WTC11 (cell line): Measurements from ENCODE around the gene MRC2. TPM values are rescaled to one million over a fixed set of nuclear protein-coding genes. Genes with fewer than 3 reads are reported as not detected.
"Not testable (repeated sequence)": the region's sequence is repeated elsewhere in the genome, so short reads cannot be mapped to it uniquely, and the experiment has no call there.

Experiments used
- ATAC-seq: fragments of 200-7000 bp; cut with Tn5 transposase; 2 replicates; pipeline ENCODE4 v1.10.0; 2021; ENCODE audit warnings: mild to moderate bottlenecking, moderate library complexity
- CTCF ChIA-PET: fragments of 300-600 bp; sonication (Branson Sonifier 250); formaldehyde crosslinking; loops from one replicate; lab custom pipeline; 2021; ENCODE audit warnings: antibody characterized with exemption; lab: Charles Lee
- POLR2A ChIA-PET: fragments of 350-600 bp; sonication (Branson Sonifier 250); formaldehyde crosslinking; loops from one replicate; lab custom pipeline; 2021; ENCODE audit warnings: antibody characterized with exemption; lab: Charles Lee
- DNase-seq: peaks from one replicate; pipeline ENCODE4 v3.0.0; 2021; ENCODE audit warnings: low spot score
- H3K27ac Mint-ChIP-seq: 2 replicates; pipeline ENCODE4 v1.8.0; 2021; ENCODE audit warnings: mixed read lengths
- H3K27me3 Mint-ChIP-seq: 2 replicates; pipeline ENCODE4 v1.8.0; 2021; ENCODE audit warnings: low read depth, mild to moderate bottlenecking, moderate library complexity, mixed read lengths
- H3K36me3 Mint-ChIP-seq: 2 replicates; pipeline ENCODE4 v1.8.0; 2021; ENCODE audit warnings: mixed read lengths
- H3K4me1 Mint-ChIP-seq: 2 replicates; pipeline ENCODE4 v1.8.0; 2022; ENCODE audit warnings: mixed read lengths
- H3K4me3 Mint-ChIP-seq: 2 replicates; pipeline ENCODE4 v1.8.0; 2021; ENCODE audit warnings: mild to moderate bottlenecking, moderate library complexity, mixed read lengths
- H3K9me3 Mint-ChIP-seq: 2 replicates; pipeline ENCODE4 v1.8.0; 2021; ENCODE audit warnings: mixed read lengths
- ATF2 ChIP-seq: sonication (generic); formaldehyde crosslinking; IDR thresholded peaks from 2 replicates; pipeline ENCODE4 v1.8.1; 2022; ENCODE audit warnings: low read depth, missing genetic modification reagents, borderline replicate concordance
- EMX1 ChIP-seq: fragments of 250-450 bp; sonication (Bioruptor Pico); IDR thresholded peaks from 2 replicates; pipeline ENCODE4 v1.8.0; 2021; ENCODE audit warnings: mild to moderate bottlenecking
- ETV6 ChIP-seq: sonication (generic); formaldehyde crosslinking; IDR thresholded peaks from 2 replicates; pipeline ENCODE4 v1.8.1; 2022; ENCODE audit warnings: mild to moderate bottlenecking, missing genetic modification reagents
- FOXP4 ChIP-seq: sonication (generic); formaldehyde crosslinking; IDR thresholded peaks from 2 replicates; pipeline ENCODE4 v1.8.0; 2022; ENCODE audit warnings: mild to moderate bottlenecking, missing genetic modification reagents
- JAZF1 ChIP-seq: fragments of 250-450 bp; sonication (Bioruptor Pico); IDR thresholded peaks from 2 replicates; pipeline ENCODE4 v1.9.0; 2021; ENCODE audit warnings: moderate library complexity, mild to moderate bottlenecking, inconsistent platforms
- SMAD4 ChIP-seq: sonication (generic); formaldehyde crosslinking; IDR thresholded peaks from 2 replicates; pipeline ENCODE4 v1.8.0; 2022; ENCODE audit warnings: mild to moderate bottlenecking, missing genetic modification reagents
- TP53 ChIP-seq: sonication (generic); formaldehyde crosslinking; IDR thresholded peaks from 2 replicates; pipeline ENCODE4 v1.8.1; 2023; ENCODE audit warnings: mild to moderate bottlenecking, missing genetic modification reagents
- ZMAT4 ChIP-seq: fragments of 250-450 bp; sonication (Bioruptor Pico); IDR thresholded peaks from 2 replicates; pipeline ENCODE4 v1.9.0; 2021; ENCODE audit warnings: mild to moderate bottlenecking
- ZNF138 ChIP-seq: sonication (generic); formaldehyde crosslinking; conservative IDR thresholded peaks from 2 replicates; pipeline ENCODE4 v1.8.1; 2022; ENCODE audit warnings: mild to moderate bottlenecking, moderate library complexity, missing genetic modification reagents
- ZNF232 ChIP-seq: sonication (generic); formaldehyde crosslinking; IDR thresholded peaks from 2 replicates; pipeline ENCODE4 v1.8.0; 2022; ENCODE audit warnings: mild to moderate bottlenecking, missing genetic modification reagents
- ZNF263 ChIP-seq: sonication (generic); formaldehyde crosslinking; IDR thresholded peaks from 2 replicates; pipeline ENCODE4 v1.8.1; 2022; ENCODE audit warnings: low read depth, mild to moderate bottlenecking, moderate library complexity, missing genetic modification reagents
- total RNA-seq: library from RNA; stranded (reverse); gene quantifications from 3 replicates; pipeline ENCODE4 v1.2.3, GENCODE V29; 2021
- TF ChIP-seq, protein P1 (sequence below): fragments of 250-450 bp; sonication (Bioruptor Pico); IDR thresholded peaks from 2 replicates; pipeline ENCODE4 v1.9.0; 2021; ENCODE audit warnings: moderate library complexity, mild to moderate bottlenecking, inconsistent platforms, borderline replicate concordance
- TF ChIP-seq, protein P2 (sequence below): sonication (generic); formaldehyde crosslinking; IDR thresholded peaks from 2 replicates; pipeline ENCODE4 v1.8.1; 2022; ENCODE audit warnings: mild to moderate bottlenecking, missing genetic modification reagents, moderate library complexity, borderline replicate concordance

The MRC2 gene
- total RNA-seq, 1 experiment from 2014 or later = 35.3 TPM

GRCh38 chr17:62693616-62694409, 66.3 kb downstream of the MRC2 start (continued):
- TF ChIP-seq ATF2 (CRISPR knock-in tag) = no peak
- no peak for TF ChIP-seq ZNF232 (CRISPR knock-in tag)
- no peak for TF ChIP-seq ZNF263
- TF ChIP-seq, protein P1, sequence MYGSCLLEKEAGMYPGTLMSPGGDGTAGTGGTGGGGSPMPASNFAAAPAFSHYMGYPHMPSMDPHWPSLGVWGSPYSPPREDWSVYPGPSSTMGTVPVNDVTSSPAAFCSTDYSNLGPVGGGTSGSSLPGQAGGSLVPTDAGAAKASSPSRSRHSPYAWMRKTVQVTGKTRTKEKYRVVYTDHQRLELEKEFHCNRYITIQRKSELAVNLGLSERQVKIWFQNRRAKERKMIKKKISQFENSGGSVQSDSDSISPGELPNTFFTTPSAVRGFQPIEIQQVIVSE = no peak
- no peak for TF ChIP-seq ZNF138 (CRISPR knock-in tag)
- TF ChIP-seq EMX1 (CRISPR knock-in tag) = no peak

- POLR2A ChIA-PET, ATAC-seq, H3K9me3 Mint-ChIP-seq, DNase-seq, H3K27me3 Mint-ChIP-seq, H3K36me3 Mint-ChIP-seq, H3K27ac Mint-ChIP-seq, H3K4me3 Mint-ChIP-seq: not testable (repeated sequence)
- CTCF ChIA-PET = interaction anchor here (0.7 to 2.4 kb wide), 3 partner anchors 24 to 142 kb away, joined by 3 to 11 read pairs (median 3); no protein-coding TSS in a partner anchor
- H3K4me1 Mint-ChIP-seq = peaks cover 10% of the 10 kb centered on the region
These were observed 67.7 kb downstream of the MRC2 start for GRCh38 chr17:62695093-62695738.

GRCh38 chr17:62696256-62696655, 68.8 kb downstream of the MRC2 start:
- DNase-seq = no peak
- no peak overlapping the region for H3K4me3 Mint-ChIP-seq
- H3K36me3 Mint-ChIP-seq = no peaks in the 10 kb centered on the region
- ChIA-PET POLR2A (no interaction called here), CTCF (interaction anchor here (1.3 kb wide), 1 partner anchor 25 kb away, joined by 3 read pairs; no protein-coding TSS in a partner anchor)
- no peak for ATAC-seq
- peaks cover 10% of the 10 kb centered on the region for H3K4me1 Mint-ChIP-seq
- TF ChIP-seq JAZF1 (no peak), SMAD4 (no peak), ETV6 (CRISPR knock-in tag) (no peak), ZMAT4 (CRISPR knock-in tag) (no peak)
- H3K9me3 Mint-ChIP-seq = no peaks in the 10 kb centered on the region
- H3K27ac Mint-ChIP-seq = no peak overlapping the region
- H3K27me3 Mint-ChIP-seq = no peaks in the 10 kb centered on the region; the same call in 1 of the 2 replicates

- no peak overlapping the region for H3K4me3 Mint-ChIP-seq
- peaks cover 10% of the 10 kb centered on the region for H3K4me1 Mint-ChIP-seq
- no peaks in the 10 kb centered on the region for H3K9me3 Mint-ChIP-seq
- DNase-seq = no peak
- TF ChIP-seq TP53 (CRISPR knock-in tag) (no peak), FOXP4 (CRISPR knock-in tag) (no peak), JAZF1 (no peak)
- TF ChIP-seq, protein P2, sequence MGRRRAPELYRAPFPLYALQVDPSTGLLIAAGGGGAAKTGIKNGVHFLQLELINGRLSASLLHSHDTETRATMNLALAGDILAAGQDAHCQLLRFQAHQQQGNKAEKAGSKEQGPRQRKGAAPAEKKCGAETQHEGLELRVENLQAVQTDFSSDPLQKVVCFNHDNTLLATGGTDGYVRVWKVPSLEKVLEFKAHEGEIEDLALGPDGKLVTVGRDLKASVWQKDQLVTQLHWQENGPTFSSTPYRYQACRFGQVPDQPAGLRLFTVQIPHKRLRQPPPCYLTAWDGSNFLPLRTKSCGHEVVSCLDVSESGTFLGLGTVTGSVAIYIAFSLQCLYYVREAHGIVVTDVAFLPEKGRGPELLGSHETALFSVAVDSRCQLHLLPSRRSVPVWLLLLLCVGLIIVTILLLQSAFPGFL = no peak
- TF ChIP-seq, all 79 proteins: peak for 0
- Mint-ChIP-seq H3K27ac (no peak overlapping the region), H3K27me3 (no peaks in the 10 kb centered on the region; the same call in 1 of the 2 replicates), H3K36me3 (no peaks in the 10 kb centered on the region)
- ATAC-seq = no peak
- CTCF ChIA-PET = no interaction called here
- POLR2A ChIA-PET = no interaction called here
These were observed 69.4 kb downstream of the MRC2 start for GRCh38 chr17:62696726-62697490.

DNA sequence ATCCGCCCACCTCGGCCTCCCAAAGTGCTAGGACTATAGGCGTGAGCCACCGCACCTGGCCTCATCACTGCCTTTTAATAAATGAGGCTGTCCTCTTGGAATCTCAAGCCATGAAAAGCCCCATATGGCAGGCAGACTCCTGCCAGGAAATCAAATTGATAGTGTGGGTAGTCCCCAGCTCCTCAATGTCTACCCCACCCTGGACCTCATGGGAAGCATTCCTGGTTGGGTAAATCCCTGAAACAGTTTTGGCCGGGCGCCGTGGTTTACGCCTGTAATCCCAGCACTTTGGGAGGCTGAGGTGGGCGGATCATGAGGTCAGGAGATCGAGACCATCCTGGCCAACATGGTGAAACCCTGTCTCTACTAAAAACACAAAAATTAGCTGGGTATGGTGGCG, 71.0 kb downstream of the MRC2 start:
- H3K4me1 Mint-ChIP-seq, CTCF ChIA-PET, POLR2A ChIA-PET, H3K9me3 Mint-ChIP-seq, H3K4me3 Mint-ChIP-seq, ATAC-seq, DNase-seq, H3K27me3 Mint-ChIP-seq, H3K27ac Mint-ChIP-seq, H3K36me3 Mint-ChIP-seq: not testable (repeated sequence)
